ENCODE data around the gene NDUFA7.
A peak's percentile ranks its signal among the peaks of the same experiment; 100 is the strongest.
"Not testable (repeated sequence)": the region's sequence is repeated elsewhere in the genome, so short reads cannot be mapped to it uniquely, and the experiment has no call there.

The NDUFA7 gene

DNA sequence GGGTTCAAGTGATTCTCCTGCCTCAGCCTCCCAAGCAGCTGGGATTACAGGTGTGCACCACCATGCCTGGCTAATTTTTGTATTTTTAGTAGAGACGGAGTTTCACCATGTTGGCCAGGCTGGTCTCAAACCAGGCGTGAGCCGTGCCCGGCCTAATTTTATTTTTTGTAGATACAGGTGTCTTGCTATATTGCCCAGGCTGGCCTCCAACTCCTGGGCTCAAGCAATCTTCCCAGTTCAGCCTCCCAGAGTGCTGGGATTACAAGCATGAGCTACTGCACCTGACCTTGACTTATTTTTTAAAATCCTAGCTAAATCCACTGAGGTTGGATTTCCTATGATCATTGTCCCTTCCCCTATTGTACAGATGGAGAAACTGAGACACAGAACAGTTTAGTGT, 20.3 kb upstream of the NDUFA7 start:
- not testable (repeated sequence) for DNase-seq

- DNase-seq: peak; percentile 17
Observed at GRCh38 chr19:8340341-8341096, 19.3 kb upstream of the NDUFA7 start.

DNA sequence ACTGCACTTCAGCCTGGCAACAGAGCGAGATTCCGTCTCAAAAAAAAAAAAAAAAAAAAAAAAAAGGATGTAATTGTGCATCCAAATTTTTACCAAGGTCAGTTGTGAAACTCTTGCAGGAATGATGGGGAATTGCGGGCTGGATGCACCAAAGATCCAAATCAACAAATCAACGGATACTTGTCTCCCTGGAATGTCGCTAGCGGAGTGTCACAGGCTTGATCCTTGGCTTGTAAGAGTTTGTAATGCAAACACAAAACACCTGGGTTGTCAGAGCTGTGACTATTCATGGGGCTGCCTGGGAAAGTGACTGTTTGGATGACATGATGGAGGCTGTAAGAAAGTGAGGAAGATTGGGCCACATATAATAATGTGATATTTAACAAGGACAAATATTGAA, 17.7 kb upstream of the NDUFA7 start:
- DNase-seq: no peak

DNA sequence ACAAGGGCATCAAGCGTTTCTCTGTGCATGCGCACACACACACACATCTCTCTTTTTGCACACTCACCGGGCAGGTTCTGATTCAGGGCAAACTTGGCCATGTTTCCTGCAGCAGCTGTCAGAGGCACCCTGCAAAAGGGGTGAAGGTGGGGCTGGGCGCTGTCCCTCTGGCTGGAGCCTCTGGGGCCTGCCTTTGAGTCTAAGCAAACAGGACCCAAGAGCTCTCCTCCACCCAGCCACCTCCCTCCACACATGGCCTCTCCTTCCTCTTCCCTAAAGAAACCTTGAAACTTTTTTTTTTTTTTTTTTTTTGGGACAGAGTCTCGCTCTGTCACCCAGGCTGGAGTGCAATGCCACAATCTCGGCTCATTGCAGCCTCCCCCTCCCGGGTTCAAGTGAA, 16.6 kb upstream of the NDUFA7 start:
- DNase-seq: no peak

DNA sequence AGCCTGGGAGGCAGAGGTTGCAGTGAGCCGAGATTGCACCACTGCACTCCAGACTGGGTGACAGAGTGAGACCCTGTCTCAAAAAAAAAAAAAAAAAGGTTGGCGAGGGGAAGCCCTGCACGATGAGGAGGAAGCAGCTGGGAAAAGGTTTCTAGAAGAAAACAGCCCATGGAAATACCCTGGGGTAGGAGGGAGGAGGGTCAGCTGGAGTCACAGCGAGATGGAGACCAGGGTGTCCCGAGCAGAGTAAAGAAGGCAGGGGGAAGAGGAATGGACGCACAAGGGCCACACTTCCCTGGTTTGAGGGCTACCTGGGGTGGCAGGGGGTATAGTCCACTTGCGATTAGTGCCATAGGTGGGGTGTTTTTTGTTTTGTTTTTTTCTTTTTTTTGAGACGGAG, 15.5 kb upstream of the NDUFA7 start:
- DNase-seq: no peak

DNA sequence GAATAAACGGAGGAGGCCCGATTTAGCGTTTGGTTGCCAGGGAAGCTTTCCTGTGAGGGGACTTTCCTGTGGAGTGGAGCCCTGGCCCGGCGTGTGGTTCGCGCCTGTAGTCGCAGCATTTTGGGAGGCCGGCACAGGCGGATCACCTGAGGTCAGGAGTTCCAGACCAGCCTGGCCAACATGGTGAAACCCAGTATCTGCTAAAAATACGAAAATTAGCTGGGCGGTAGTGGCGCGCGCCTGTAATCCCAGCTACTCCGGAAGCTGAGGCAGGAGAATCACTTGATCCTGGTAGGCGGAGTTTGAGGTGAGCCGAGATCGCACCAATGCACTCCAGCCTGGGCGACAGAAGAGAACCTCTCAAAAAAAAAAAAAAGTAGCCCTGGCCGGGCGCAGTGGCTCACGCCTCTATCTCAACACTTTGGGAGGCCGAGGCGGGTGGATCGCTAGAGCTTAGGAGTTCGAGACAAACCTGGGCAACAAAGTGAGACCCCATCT, 14.9 kb upstream of the NDUFA7 start:
- DNase-seq: peak; percentile 50

DNA sequence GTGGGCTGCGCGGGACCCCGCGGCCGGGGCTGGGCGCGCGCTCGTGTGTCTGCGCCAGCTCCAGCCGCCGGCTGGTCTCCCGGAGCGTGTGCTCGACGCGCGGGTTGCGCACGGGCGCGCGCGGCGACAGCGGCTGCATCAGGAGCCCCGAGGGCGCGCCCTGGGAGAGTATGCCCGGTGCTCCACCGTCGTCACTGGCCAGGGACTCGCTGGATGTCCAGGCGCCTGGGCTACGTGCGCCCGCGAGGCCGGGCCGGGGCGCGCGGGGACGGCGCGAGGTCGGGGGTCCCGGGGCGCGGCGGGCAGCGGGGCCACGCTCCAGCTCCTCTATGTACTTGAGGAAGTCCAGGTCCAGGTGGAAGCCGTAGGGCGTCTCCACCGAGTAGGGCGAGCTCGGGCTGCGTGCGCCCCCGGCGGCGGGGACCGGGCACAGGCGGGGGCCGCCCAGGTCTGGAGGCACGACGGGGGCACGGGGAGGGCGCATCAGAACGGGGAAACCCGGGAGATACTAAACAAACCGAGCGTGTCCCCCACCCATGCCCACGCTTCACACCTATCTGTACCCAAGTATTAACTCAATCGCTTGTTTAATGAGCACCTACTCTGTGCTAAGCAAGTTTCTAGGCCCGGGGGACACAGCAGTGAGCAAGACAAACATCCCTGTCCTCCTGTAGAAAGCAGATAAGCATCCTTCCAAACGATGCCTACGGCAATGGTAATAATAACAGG, 14.3 kb upstream of the NDUFA7 start:
- no peak for DNase-seq

DNA sequence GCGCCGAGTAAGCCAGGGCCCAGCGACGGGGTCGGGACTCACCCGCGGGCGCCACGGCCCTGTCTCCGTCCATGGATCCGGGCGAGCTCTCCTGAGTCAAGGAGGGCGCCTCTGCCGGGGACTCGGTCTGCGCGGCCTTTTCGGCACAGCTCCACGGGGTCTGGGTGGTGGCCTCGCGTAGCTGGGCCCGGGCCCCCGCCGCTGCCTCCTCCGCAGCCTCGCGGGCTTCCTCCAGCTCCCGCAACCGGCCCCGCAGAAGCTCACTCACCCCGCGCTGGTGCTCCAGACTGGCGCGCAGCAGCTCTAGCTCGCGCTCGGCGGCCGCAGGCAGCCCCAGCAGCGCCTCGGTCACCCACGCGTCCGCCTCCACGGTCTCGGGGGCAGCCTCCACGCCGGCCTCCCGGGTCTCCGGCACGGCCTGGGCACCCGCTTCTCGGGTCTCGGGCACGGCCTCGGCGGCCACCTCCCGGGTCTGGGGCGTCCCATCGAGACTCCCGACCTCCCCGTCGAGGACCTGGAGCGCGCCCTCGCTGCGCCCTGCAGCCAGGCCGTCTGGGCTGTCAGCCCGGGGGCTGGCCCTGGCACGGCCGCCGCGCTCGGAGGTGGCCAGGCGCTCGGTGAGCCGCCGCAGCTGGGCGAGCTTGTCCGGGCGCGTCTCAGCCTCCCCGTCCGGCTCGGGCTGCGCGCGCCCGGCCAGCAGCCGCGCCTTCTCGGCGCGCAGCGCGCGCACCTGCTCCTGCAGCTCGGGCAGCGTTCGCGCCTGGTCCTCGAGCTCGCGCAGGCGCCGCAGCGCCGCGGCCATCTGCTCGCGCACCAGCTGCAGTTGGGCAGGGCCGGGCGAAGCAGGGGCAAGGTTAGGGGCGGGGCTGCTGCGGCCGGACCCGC, 13.5 kb upstream of the NDUFA7 start:
- peak; percentile 65 for DNase-seq

- DNase-seq: no peak
Observed at GRCh38 chr19:8333767-8334457, 12.7 kb upstream of the NDUFA7 start.

GRCh38 chr19:8332976-8333766, 12.0 kb upstream of the NDUFA7 start:
- no peak for DNase-seq

DNA sequence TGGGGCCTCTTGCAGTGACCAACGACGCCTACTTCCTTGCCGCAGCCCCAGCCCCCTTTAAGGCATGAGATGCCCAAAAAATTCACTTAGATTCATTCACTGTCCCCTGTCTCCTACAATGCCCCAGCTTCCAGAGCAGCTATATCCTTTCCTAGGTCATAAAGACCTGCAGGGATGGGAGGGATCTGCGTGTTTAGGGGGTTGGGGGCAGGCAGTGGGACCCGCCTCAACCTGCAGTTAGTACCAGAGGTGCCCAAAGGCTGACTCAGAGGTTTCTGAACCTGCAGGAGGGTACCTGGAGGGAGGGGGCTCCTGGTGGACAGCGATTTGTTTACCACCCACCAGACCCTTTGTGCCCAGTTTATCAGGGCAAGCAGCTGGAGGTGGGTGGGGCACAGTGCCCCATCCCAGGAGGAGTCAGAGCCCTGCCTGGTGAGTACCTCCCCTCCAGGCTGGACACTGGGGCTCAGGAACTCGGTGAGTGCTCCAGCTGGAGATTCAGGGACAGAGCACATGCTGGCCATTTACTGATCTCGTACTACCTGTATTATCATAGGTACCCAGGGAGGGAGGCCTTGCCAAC, 10.2 kb upstream of the NDUFA7 start:
- no peak for DNase-seq

- DNase-seq: no peak
Observed at GRCh38 chr19:8329996-8330395, 8.8 kb upstream of the NDUFA7 start.

- DNase-seq: no peak
Observed at GRCh38 chr19:8325454-8325853, 4.3 kb upstream of the NDUFA7 start.

DNA sequence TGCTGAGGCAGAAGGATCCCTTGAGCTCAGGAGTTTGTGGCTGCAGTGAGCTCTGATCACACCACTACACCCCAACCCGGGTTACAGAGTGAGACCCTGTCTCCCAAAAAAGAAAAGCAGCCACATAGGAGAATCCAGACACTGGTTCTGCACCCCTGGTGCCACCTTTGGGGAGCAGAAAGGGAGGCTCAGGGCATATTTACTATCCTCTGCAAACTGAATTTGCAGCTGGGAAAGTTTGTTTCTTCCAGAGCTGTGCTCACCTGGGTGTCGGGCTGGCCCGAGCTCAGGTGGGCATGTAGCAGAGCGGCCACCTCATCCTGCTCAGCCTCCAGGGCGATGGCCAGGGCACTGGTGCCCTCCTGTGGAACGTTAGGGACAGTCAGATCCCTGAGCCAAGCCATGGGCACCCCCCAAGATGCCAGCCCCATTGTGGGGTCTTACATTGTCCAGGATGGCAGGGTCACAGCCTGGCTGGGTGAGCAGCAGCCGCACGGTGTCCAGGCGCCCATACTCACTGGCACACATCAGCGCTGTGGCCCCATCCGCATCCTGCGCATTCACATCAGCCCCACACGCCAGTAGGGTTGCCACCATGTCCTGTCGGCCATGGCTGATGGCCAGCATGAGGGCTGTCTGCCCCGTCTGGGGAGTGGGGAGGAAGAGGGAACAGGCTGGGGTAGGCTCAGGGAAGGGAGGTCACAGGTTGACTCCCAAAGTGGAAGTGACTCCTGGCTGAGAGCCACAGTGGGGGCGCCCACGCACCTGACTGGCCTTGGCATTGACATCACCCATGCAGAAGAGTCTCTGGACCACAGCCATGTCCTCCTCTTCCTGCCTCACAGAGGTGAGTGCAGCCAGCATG, 3.2 kb upstream of the NDUFA7 start:
- peak; percentile 38 for DNase-seq

DNA sequence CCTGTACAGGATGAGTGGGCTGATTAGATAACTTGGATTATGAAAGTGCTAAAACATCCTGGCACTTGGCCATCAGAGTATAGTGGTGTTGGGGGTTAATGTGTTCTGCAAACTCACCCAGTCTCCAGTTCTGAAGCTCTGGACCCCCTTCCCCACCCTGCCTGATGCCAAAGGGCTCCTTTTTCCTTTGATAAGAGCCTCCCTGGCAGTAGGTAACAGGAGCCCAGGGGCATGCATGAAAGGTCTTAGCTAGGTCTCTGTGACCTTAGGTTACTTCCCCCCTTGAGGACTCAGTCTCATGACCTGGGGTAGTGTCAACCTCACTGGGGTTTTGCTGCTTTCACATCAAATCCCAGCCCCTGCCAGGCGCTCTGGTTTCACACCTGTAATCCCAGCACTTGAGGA, 2.6 kb upstream of the NDUFA7 start:
- DNase-seq: no peak

DNA sequence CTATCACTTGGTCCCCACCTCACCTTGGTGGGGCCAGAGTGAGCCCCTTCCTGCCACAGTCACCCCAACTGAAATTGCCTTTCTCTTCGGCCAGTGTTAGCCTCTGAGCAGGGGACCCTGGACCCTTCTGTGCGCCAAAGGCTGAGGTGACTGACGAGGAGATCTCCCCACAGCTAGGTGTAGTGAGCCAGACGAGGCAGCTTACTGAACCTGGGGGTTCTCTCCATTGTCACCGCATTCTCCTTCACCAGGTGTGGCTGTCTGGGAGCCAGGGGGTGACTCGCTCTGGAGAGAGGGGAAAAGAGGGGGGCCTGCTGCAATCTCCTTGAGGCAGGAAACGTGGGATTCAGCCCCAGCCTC, 1.4 kb upstream of the NDUFA7 start:
- DNase-seq: no peak

- DNase-seq: no peak
Observed at GRCh38 chr19:8321986-8322637, 937 bp upstream of the NDUFA7 start.

DNA sequence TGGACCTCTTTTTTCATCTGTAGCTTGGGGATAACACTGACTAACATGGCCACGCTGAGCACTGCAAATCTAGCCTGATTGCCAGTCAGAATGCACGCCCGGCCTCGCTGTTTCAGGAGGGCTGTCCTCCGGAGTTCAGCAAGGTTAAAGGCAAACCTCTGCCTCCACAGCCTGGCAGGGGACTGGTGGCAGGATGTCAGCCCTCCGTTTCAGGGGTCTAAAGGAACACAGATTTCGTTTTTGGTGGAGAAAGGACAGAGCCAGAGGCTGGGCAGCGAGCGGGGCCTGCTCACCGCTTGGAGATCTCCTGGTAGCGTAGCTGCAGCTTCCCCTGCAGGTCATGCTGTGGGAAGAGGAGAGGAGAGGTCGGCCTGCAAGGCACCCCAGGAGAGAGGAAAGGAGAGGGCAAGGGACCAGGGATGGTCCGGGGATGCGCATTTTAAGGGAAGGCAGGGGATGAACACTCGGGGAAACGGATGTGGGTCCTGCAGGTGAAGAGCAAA, 560 bp downstream of the NDUFA7 start:
- no peak for DNase-seq

GRCh38 chr19:8319807-8320520, 1.2 kb downstream of the NDUFA7 start:
- DNase-seq: no peak

Measured in MV-4-11 (cell line).